DOHH2 (cell line): ENCODE results near the gene KIRREL3.

ENCODE experiments used
- CTCF ChIP-seq: fragments of 200-600 bp; sonication (generic); IDR thresholded peaks from one replicate; pipeline ENCODE4 v1.5.1; 2014; ENCODE audit warnings: antibody characterized with exemption, mild to moderate bottlenecking, low read depth, low read length; ENCODE audit not compliant: poor library complexity, severe bottlenecking
- EZH2phosphoT487 ChIP-seq: fragments of 200-600 bp; sonication (generic); IDR thresholded peaks from 2 replicates; pipeline ENCODE4 v1.6.1; 2017; ENCODE audit warnings: borderline replicate concordance, mild to moderate bottlenecking, antibody characterized with exemption, low read length, moderate library complexity, mixed read lengths

GRCh38 chr11:126981635-126982034, 18.9 kb downstream of the KIRREL3 start:
- no peak for TF ChIP-seq CTCF
- TF ChIP-seq EZH2phosphoT487, result no peak
